CD4-positive, alpha-beta T cell treated with Interleukin-15 for 4 hours (primary cell): ENCODE measurements around the gene RAX2.
"Not testable (repeated sequence)": the region's sequence is repeated elsewhere in the genome, so short reads cannot be mapped to it uniquely, and the experiment has no call there.

Source experiments
- DNase-seq: peaks from one replicate; pipeline ENCODE4 v3.0.0-alpha.2; 2020; ENCODE audit warnings: low spot score

The RAX2 gene

DNA sequence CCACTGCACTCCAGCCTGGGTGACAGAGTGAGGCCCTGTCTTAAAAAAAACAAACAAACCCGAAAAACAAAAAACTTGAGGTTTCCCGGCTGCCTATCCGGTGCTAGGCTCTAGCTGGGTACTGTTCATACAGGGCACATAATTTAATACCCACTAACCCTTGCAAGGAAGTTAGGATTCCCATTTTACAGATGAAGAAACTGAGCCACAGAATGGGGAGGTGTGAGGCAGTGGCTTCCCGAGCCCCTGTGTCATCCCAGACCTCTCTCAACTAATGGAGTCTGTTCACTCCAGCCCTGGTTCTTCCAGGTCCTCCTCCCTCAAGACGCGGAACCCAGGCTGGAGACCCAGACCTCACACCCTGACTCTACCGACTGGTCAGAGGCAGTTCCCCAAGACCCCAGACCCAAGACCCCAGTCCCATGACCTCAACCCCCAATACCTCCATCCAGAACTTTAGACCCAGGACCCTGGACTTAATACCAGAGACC is 11.1 kb downstream of the RAX2 start:
- DNase-seq = peak; percentile 23

DNA sequence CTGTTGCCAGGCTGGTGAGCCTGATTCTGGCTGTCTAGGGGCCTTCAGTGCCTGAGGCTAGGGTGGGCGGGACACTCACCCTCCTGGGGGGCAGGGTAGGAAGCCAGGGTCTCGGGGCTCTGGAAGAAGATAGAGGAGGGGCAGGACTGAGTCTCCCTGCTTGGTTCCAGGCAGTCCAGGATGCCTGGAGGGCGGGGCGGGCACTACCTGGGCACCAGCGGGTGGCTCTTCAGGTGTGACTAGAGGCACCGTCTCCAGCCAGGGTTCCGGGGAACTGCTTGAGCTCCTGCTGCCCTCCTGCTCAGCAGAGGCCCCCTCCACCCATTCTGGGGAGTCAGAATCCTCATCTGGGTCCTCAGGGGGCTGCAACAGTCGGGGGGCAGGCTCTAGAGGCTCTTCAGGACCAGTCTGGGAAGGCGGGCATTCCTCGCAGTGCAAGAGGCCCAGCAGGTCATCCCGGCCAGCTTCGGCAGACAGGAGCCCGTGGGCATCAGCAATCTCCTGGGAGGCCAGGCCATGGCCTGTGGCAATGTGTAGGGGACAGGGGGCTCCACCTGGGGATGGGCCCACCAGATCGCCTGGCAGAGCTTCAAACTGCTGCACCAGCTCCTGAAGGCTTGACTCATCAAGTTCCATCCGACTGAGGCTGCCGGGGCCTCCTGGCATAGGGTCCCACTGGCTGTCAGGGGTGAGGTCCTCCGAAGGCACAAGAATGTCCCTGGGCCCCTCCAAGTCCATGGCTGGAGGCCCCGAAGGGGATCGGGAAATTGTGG is 12.4 kb downstream of the RAX2 start:
- DNase-seq = no peak

DNA sequence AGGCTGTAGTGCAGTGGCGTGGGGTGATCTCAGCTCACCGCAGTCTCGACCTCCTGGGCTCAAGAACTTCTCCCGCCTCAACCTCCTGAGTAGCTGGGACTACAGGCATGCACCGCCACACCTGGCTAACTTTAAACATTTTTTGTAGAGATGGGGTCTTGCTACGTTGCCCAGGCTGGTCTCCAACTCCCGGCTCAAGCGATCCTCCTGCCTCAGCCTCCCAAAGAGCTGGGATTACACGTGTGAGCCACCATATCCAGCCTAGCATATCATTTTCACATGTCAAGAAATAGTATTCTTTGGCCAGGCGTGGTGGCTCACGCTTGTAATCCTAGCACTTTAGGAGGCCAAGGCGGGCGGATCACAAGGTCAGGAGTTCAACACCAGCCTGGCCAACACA is 13.7 kb downstream of the RAX2 start:
- DNase-seq = not testable (repeated sequence)

GRCh38 chr19:3757705-3758104 is 14.3 kb downstream of the RAX2 start:
- DNase-seq = not testable (repeated sequence)

GRCh38 chr19:3753631-3754410 is 18.2 kb downstream of the RAX2 start:
- no peak for DNase-seq

DNA sequence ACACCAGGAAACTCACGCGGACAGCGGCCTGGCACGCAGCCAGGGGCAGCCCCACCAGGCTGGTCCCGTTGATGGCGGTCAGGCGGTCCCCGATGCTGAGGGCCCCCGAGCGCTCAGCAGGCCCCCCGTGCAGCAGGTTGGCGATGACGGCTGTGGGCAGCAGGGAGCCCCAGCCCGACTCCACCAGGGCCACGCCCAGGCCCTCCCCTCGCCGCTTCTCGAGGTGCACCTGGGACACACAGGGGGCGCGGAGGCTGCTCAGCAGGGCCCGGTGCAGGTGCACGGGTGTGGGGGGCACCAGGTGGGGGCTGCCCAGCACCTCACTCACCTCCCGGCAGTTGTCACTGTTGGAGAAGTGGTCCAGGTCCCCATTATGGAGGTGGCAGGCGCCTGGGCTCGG is 19.5 kb downstream of the RAX2 start:
- DNase-seq = no peak

DNA sequence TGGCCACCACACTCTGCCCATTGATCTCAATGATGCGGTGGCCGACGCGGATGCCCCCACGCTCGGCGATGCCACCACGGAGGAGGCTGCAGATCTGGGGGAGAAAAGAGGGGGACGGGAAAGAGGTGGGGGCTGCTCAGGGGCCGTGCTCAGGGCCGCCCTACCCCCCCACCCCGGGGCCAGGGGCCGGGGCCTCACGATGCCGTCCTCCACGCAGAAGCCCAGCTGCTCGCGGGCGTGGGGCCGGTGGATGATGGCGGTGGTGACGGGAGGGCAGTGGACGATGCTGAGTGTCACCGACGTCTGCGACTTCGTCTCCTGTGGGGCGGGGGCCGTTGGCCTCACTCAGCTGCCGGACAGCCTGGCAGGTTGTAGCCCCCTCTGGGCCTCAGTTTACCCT is 20.8 kb downstream of the RAX2 start:
- DNase-seq = no peak

DNA sequence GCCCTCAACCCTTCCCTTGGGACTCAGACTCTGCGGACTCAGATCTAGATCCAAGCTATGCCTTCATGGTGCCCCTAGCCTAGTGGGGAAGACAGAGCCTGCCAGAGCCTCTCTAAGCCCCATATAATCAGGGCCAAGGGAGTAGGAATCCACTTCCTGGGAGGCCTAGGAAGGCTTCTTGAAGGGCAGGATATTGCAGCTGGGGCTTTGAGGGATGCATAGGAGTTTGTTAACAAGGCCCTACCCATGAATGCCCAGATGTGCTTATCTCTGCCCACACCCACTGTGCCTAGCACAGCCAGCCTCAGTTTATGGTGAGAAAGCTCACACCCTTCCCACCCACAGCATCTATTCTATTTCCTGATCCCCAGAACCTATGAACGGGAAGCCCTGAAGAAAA is 21.8 kb downstream of the RAX2 start:
- DNase-seq = no peak

- no peak for DNase-seq
Measured at GRCh38 chr19:3748965-3749364, 23.1 kb downstream of the RAX2 start.

DNA sequence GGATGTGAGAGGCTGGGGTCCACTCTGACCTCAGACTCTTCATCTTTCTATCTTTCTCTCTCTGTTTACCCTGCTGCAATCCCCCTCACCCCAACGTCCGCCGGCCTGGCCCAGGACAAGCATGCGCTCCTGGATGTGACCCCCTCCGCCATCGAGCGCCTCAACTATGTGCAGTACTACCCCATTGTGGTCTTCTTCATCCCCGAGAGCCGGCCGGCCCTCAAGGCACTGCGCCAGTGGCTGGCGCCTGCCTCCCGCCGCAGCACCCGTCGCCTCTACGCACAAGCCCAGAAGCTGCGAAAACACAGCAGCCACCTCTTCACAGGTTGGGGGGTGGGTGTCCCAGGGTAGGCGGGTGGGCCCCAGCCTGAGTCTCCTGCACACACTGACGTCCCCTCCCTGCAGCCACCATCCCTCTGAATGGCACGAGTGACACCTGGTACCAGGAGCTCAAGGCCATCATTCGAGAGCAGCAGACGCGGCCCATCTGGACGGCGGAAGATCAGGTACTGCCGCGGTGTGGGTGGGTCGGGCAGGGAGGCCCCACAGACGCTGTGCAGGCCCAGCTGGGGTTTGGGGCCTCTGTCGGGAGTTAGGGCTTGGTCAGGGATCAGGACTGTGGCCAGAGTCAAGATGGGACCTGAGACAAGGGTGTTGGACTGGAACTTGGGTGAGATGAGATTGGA is 25.5 kb downstream of the RAX2 start:
- no peak for DNase-seq

DNA sequence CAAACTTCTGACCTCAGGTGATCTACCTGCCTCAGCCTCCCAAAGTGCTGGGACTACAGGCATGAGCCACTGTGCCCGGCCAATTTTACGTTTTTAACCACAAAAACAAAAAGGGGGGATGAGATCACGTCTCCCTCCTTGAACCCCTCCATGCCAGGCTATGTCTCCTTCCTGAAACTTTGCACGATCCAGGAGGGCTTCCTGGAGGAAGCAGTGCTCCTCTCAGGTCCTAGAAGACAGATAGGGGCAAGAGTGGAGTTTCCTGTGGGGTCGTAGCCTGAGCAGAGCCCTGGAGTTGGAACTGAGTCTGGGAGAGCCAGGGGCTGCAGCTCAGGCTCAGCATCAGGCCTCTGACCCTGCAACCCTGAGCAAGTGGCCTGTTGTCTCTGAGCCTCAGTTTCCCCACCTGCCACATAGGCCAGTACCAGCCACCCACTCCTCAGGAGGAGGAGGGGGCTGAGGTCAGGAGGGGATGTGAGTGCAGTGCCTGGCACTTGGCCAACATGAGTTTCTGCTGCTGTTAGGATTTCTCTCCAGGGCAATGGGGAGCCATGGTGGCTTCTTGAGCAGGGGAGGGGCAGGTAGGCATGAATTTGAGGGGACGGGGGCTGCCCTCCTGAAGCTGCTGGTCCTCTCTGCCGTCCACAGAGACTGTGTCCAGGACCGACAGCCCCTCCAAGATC is 26.5 kb downstream of the RAX2 start:
- no peak for DNase-seq

GRCh38 chr19:3743486-3743885 is 28.5 kb downstream of the RAX2 start:
- DNase-seq = no peak

DNA sequence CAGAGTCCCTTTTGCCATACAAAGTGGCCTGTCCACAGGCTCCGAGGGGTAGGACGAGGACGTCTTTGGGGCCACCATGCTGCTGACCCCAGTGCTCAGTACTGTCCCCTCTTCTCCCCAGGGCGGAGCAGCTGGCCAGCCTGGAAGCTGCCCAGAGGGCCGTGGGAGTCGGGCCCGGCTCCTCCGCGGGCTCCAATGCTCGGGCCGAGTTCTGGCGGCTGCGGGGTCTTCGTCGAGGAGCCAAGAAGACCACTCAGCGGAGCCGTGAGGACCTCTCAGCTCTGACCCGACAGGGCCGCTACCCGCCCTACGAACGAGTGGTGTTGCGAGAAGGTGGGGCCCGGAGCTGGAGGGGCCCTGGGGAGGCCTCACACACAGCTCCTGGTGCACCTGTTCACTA is 31.6 kb downstream of the RAX2 start:
- DNase-seq = no peak

- DNase-seq = no peak
Measured at GRCh38 chr19:3738477-3739220, 33.4 kb downstream of the RAX2 start.

DNA sequence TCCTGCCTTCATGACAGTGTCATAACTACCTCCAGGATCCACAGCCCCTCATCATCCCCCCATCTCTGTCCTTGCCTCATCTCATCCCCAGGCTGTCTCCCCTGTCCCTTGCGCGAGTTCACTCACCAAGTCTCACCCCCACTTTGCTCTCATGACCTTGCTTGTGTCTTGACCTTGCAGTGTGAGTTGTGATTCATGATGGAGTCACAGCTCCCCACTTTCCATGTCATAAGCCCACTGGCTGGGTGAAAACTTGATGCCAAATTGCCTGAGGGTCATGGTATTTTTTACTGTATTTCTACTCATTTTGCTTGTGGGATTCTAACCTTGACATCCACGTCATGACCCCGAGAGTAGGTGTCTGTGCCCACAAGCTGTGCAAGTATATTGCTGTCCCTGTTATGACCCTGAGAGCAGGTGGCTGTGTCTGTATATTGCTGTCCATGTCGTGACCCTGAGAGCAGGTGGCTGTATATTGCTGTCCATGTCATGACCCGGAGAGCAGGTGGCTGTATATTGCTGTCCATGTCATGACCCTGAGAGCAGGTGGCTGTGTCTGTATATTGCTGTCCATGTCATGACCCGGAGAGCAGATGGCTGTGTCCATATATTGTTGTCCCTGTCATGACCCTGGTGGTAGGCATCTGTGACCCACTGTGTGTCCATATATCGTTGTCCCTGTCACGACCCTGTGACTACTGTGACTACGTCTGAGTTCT is 34.4 kb downstream of the RAX2 start:
- no peak for DNase-seq

GRCh38 chr19:3736106-3736724 is 35.8 kb downstream of the RAX2 start:
- no peak for DNase-seq

GRCh38 chr19:3734310-3734600 is 37.8 kb downstream of the RAX2 start:
- no peak for DNase-seq

- no peak for DNase-seq
Measured at GRCh38 chr19:3733549-3734309, 38.3 kb downstream of the RAX2 start.

DNA sequence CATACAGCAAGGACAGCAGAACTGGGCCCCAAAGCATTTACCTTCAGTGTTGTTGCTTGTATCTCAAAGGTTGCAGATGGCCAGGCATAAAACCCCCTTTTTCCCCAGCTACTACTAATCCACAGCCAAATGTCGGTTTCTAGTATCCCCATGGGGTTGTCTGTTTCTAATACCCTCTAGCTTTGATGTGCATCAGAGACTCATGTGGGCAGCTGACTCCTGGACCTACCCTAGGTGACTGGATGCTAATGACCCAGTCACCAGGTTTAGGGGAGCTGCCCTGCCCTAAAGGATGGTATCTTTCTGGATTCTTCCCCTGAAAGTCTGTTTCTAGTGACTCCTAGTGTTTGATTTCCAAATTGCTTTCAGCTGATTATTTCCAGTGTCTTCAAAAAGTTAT is 39.9 kb downstream of the RAX2 start:
- DNase-seq = no peak

- DNase-seq = no peak
Measured at GRCh38 chr19:3730457-3730958, 41.5 kb downstream of the RAX2 start.
